Measurements from ENCODE around the gene C2CD2.
A peak's percentile ranks its signal among the peaks of the same experiment; 100 is the strongest.

The C2CD2 gene

GRCh38 chr21:41932191-41932575, 21.6 kb downstream of the C2CD2 start:
- no peak for DNase-seq (ENCODE audit: low spot score)

DNA sequence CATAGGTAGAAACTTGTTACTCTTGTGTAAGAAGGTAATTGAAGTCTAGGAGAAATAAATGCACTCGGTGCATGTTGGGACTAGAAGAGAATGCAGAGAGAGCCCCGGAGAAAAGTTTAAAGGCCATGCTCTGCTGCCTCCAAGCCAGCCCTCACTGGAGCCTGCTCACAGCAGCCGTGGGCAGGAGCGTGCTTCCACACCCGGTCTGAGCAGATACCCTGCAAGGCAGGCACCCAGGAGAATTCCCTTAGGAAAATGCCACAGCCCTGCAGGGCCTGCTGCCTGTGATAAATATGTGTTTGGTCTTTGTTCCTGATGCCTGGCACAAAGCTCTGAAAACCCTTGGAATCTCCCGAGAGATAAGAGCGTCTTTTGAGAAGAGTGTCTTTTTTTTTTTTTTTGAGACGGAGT, 22.8 kb downstream of the C2CD2 start:
- no peak for DNase-seq (ENCODE audit: low spot score)

DNA sequence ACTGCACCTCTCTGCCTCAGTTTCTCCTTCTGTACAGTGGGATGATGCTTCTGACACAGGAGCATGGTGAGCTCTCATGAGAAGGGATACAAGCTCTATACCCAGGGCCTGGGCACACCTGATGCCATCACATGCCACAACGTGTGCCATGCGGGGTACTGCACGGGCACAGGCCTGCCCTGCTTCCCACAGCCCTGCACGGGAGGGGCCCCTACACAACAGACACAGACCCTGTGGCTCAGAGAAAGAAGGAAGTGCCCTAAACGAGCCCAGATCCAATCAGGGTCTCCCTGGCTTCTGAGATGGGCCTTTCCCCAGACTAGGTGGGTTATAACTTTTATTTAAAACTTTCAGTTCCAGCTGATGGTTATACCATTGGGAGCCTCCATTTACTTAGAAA, 24.6 kb downstream of the C2CD2 start:
- DNase-seq (ENCODE audit: low spot score): no peak

- peak; percentile 28 for DNase-seq (ENCODE audit: low spot score)
These were observed 25.1 kb downstream of the C2CD2 start for GRCh38 chr21:41928621-41929220.

GRCh38 chr21:41927727-41928409, 25.9 kb downstream of the C2CD2 start:
- no peak for DNase-seq (ENCODE audit: low spot score)

DNA sequence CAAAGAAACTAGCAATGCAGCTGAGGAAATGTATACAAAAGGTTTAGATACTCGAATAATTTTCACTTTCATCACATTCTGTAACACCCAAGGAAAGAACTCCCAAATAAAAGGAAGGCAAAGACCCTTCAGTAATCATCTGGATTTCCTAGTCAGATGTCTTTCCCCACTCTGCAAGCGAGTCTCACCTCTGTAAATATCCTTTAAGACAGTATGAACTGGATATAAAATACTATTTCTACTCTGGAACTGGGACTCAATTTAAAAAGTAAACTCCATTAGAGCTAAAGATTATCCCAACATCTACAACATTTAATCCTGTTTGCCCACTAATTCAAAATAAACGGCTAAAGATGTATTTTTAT, 27.0 kb downstream of the C2CD2 start:
- DNase-seq (ENCODE audit: low spot score): no peak

GRCh38 chr21:41926117-41926806, 27.6 kb downstream of the C2CD2 start:
- DNase-seq (ENCODE audit: low spot score): peak; percentile 81

DNA sequence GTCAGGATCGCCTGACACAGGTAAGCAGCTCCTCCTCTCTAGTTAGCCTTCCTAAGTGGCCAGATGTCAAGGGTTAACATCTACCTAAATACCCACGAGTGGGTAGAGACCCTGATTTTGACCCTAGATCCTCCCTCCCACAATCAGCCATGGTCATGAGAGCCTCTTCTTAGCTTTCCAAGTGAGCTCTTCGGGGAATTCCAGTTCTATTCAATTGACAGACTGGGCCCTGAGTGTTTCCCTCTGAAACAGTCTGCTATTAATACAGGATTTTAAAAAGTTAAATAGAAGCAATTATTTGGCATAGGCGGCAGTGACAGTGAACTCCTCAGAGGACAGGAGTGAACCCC, 28.1 kb downstream of the C2CD2 start:
- peak; percentile 9 for DNase-seq (ENCODE audit: low spot score)

GRCh38 chr21:41924368-41924754, 29.5 kb downstream of the C2CD2 start:
- DNase-seq (ENCODE audit: low spot score): no peak

- DNase-seq (ENCODE audit: low spot score): no peak
These were observed 30.0 kb downstream of the C2CD2 start for GRCh38 chr21:41923631-41924367.

GRCh38 chr21:41923186-41923585, 30.6 kb downstream of the C2CD2 start:
- no peak for DNase-seq (ENCODE audit: low spot score)

GRCh38 chr21:41921021-41921420, 32.8 kb downstream of the C2CD2 start:
- peak; percentile 72 for DNase-seq (ENCODE audit: low spot score)

- no peak for DNase-seq (ENCODE audit: low spot score)
These were observed 33.3 kb downstream of the C2CD2 start for GRCh38 chr21:41920476-41920875.

DNA sequence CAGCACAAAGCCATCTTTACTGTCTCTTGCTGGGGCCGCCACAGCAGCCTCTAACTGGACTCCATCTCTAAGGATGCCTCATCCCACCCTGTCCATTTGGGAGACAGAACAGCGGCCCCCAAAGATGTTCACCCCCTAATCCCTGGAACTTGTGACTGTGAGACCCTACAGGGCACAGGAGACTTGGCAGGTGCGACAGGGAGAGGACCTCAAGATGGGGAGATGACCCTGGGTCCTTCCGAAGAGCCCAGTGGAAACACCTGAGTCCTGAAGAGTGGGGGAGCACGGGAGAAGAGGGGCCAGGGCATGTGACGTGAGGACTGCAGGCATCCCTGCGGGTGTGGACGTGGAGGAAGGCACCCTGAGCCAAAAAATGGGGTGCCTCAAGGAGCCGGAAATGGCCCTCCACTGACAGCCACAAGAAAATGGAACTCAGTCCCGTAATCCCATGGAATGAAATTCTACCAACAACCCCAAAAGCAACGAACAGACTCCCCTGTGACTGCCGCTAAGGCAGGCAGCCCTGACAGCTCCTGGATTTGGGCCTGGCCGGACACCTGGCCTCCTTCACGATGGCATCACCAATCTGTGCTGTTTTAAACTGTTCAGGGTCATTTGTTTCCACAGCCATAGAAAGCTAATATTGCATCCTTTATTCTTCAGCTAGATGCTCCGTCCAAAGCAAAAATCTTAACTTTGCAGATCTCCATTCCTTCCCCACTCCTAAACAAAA, 34.0 kb downstream of the C2CD2 start:
- DNase-seq (ENCODE audit: low spot score): no peak

DNA sequence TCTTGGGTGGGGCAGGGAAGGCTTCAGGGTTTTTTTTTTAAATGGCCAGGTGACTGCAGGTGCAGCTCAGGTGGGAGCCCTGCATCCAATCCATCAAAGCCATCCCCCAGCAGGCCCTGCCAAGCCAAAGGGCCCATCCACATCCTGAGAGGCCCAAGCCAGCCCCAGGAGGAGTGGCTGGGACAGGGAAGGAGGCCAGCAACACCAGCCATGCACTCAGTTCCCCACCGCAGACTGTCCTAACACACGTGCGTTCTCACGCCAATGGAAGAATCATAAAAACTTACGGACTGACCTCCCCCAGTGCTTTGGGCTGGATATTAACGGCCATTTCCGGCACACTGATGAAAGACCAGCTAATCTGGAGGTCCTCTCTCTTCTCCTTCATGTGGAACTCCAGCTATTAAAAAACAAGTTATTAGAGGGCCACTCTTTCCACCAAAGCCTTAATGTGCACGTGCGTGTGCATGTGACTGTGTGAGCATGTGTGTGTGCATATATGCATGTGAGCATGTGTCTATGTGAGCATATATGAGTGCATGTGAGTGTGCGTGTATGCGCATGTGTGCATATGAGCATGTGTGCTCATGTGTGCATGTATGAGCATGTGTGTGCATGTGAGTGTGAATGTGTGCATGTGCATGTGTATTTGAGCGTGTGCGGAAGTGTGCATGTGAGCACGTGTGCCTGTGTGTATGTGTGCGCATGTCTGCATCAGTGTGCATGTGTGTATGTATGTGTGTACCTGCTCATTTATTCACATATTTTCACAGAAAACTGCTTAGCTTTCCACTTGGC, 35.1 kb downstream of the C2CD2 start:
- DNase-seq (ENCODE audit: low spot score): no peak

GRCh38 chr21:41917531-41917930, 36.3 kb downstream of the C2CD2 start:
- DNase-seq (ENCODE audit: low spot score): no peak

GRCh38 chr21:41916888-41917433, 36.9 kb downstream of the C2CD2 start:
- peak; percentile 61 for DNase-seq (ENCODE audit: low spot score)

- DNase-seq (ENCODE audit: low spot score): no peak
These were observed 38.9 kb downstream of the C2CD2 start for GRCh38 chr21:41914965-41915364.

- DNase-seq (ENCODE audit: low spot score): no peak
These were observed 39.5 kb downstream of the C2CD2 start for GRCh38 chr21:41914358-41914757.

DNA sequence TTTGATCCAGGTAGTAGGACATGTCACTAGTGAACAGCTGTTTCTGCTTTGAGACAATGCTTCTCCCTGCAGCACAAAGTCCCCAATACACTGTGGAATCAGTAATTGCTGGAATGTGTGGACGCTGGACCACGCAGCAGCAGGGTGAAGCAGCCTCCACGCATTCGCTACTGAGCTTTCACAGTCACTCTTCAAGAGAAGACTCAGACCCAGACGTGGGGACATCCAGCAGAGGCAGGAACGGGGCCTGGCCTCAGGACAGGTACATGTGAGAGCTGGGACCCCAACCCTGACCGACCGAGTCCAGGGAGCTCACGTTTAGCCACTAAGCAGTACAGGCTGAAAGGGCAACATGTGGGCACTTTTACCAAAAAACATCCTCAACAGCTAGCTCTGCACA, 40.6 kb downstream of the C2CD2 start:
- no peak for DNase-seq (ENCODE audit: low spot score)

DNA sequence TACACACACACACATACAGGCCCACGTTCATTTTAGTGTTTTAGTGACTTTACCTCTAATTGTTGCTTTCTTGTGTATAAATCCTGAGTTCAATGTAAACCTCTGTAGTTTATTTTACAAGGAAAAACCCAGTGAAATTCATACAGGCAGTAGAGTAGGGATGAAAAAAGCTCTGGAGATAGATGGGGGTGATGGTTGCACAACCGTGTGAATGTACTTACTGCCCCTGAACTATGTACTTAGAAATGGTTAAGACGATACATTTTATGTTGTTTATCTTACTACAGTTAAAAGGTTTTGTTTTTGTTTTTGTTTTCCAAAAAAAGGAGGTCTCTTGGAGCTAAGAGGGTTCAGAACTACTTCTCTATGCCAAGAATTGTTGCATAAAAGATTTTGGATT, 45.0 kb downstream of the C2CD2 start:
- DNase-seq (ENCODE audit: low spot score): no peak
